C4-2B (cell line): ENCODE results near the gene TIMM10B.
"Not testable (repeated sequence)": the region's sequence is repeated elsewhere in the genome, so short reads cannot be mapped to it uniquely, and the experiment has no call there.

Source experiments
- CTCF ChIP-seq: fragments of 450-650 bp; conservative IDR thresholded peaks from 2 replicates; pipeline ENCODE4 v1.5.1; 2017; ENCODE audit warnings: mild to moderate bottlenecking
- ZFX ChIP-seq: fragments of 450-650 bp; IDR thresholded peaks from 2 replicates; pipeline ENCODE4 v1.6.1; 2017

GRCh38 chr11:6521946-6522345, 40.6 kb downstream of the TIMM10B start:
- TF ChIP-seq ZFX, CTCF: not testable (repeated sequence)
